HG02970 (cell line): Measurements from ENCODE around the gene ZNF333.
"Not testable (repeated sequence)": the region's sequence is repeated elsewhere in the genome, so short reads cannot be mapped to it uniquely, and the experiment has no call there.

ENCODE experiments used
- ATAC-seq: cut with Tn5 transposase; IDR thresholded peaks from one replicate; pipeline ENCODE4 v1.9.1; 2021; ENCODE audit warnings: mild to moderate bottlenecking, moderate library complexity, moderate number of reproducible peaks; ENCODE audit not compliant: unreplicated experiment, low FRiP score

Gene ZNF333

DNA sequence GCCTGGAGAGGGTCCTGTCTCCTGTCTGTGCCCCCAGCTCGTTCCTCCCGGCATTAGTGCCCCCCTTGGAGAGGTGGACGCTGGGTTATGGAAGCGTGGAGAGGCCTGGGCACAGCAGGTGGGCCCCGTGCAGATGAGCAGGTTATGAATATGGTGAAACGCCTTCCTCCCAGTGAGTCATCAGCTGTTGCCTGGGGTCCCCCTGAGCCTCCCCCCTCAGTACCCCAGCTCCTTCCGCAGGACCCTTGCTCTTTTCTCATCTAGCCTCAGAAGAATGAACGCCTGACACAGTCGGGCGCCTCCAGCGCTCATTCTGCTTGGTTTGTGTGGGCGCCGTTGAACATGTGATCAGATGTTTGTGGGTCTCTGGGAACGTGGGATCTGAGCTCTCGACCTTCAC lies 76.0 kb downstream of the ZNF333 start:
- not testable (repeated sequence) for ATAC-seq

DNA sequence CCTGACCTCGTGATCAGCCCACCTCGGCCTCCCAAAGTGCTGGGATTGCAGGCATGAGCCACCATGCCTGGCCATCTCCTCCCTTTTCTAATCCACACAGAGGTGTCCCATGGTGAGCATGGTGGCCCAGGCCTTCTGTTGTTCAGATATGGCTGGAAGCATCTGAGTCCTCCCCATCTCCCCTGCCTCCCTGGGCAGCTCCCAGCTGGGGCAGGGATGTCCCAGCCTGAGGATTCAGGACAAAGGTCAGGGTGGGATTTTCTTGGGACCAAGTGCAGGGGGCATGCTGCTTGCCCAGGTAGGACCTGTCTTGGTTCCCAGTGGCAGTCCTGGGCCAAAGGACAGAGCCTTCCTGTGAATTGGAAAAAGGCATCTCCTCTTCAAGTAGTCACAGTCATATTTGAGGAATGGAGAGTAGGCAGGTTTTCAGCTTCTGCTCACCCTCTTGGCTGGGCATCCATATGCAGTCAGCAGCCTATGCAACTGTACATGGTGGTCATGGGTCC lies 77.7 kb downstream of the ZNF333 start:
- no peak for ATAC-seq

DNA sequence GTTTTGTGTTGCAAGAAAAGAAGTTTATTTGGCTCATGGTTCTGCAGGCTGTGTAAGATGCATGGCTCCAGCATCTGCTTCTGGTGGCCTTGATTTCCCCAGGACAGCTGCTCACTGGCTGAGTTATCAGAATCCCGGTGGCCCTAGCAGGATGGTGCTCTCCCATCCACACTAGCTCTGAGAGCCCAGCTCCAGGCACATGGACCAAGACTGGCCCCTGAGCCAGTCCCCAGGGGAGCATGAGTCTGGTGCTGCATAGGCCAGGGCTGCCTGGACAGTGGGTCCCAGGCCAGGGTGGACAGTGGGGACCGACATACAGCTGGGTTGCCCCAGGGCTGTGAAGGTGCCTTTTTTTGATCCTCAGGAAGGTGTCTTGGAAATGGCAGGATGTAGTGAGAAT lies 78.2 kb downstream of the ZNF333 start:
- ATAC-seq, result no peak

DNA sequence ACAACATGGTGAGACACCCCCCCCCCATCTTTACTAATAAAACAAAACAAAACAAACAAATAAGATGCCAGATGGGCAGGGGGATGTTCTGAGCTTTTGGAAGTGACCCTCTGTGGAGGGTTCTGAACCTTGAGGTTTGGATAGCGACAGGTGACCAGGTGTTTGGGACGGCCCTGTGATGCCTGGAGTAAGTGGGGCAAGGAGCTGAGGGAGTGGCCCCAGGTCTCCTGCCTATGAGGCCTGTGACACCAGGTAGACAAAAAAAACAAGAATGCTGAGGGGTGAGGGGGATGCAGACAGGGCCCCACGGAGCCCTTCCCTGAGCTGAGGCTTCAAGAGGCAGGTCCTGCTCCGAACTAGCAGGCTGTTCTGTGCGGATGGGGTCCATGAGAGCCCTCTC lies 79.4 kb downstream of the ZNF333 start:
- no peak for ATAC-seq

DNA sequence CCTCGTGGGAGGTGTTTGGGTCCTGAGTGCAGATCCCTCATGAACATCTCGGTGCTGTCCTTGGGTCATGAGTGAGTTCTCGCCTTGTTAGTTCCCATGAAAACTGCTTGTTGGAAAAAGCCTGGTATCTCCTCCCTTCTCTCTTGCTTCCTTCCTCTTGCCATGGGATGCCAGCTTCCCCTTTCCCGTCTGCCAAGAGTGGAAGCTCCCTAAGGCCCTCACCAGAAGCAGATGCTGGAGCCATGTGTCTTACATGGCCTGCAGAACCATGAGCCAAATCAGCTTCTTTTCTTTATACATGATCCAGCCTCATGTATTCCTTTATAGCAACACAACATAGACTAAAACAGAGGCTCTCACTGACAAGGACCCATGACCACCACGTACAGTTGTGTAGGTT lies 80.3 kb downstream of the ZNF333 start:
- ATAC-seq, result no peak

DNA sequence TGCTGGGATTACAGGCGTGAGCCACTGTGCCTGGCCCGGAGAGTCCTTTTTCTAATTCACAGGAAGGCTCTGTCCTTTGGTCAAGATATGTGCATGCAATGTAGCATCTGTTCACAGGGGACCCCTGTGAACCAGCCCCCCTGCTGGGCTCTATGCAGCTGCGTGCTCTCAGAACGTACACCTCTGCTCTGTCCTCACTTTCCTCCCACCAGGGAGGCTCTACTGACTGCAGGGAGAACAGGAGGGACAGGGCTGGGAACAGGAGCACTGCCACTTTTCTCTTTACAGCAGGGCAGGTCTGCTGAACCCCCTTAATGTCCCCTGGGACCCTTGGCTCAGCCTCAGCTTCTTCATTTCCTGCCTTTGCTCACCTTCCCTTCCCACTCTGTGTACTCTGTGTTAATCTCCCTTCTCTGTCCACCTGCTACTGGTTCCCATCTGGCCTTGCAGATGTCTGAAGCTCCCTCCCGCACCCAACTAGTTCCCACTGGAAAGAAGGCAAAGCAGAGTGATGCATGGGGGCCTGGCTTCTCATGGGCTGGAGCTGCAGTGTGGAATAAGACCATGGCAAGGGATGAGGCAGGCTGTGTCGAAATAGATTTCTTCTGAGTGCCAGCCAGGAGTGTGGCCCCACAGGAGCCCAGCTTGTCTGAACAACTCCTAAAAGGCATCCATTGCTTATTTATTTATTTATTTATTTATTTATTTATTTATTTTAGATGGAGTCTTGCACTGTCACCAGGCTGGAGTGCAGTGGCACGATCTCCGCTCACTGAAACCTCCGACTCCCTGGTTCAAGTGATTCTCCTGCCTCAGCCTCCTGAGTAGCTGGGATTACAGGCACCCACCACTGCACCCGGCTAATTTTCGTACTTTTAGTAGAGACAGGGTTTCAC lies 81.3 kb downstream of the ZNF333 start:
- no peak for ATAC-seq

DNA sequence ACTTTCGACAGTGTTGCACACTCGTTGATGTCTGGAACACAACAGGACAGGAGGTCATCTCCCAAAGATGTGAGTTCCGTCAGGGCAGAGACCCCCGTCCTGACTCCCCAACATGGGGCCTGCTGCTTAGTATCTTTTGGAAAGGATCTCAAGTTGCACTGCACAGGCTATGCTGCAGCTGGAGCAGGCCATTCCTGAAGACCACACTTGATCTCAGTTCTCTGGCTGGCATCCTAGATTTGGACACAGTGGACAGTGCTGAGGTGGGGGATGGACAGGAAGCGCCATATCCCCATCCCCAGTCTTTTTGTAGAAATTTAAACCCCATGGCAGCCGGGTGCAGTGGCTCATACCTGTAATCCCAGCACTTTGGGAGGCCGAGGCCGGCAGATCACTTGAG lies 82.6 kb downstream of the ZNF333 start:
- no peak for ATAC-seq

DNA sequence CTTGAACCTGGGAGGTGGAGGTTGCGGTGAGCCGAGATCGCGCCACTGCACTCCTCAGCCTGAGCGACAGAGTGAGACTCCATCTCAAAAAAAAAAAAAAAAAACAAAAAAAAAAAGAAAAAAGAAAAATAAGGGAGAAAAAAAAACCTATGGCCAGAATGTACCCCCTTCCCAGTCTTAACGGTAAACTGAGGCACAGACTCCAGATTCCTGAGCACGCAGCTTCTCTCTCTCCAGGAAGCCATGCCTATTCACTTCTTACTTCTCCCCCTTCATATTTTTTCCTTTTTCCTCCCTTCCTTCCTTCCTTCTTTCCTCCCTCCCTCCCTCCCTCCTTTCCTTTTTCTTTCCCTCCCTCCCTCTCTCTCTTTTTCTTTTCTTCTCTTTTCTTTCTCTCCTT lies 83.1 kb downstream of the ZNF333 start:
- no peak for ATAC-seq

DNA sequence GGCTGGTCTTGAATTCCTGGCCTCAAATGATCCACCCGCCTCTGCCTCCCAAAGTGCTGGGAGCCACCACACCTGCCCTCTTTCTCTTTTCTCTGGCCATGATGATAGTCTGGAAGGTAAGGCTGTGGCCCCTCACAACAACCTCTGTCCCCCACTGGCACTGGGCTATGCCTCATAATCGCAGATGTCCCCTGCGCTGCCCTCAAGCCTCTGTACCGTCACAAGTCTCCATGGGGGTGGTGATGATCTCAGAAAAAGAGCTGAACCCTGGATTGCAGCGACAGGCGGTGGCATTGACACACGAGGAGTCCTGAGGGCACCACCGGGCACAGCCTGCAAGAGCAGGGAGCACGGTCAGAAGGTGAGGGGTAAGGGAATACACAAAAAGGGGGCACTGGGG lies 83.9 kb downstream of the ZNF333 start:
- not testable (repeated sequence) for ATAC-seq

DNA sequence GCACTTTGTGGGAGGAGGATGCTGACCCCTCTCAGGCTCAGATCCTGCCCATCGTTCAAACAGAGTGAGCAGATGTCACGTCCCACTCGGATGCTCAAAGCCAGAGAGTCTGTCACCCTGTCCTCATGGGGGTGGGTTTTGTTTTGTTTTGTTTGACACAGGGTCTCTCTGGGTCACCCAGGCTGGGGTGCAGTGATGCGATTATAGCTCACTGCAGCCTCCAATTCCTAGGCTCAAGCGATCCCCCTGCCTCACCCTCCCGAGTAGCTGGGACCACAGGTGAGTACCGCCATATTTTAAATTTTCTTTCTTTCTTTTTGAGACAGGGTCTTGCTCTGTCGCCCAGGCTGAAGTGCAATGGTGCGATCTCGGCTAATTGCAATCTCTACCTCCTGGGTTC lies 84.5 kb downstream of the ZNF333 start:
- ATAC-seq, result no peak

DNA sequence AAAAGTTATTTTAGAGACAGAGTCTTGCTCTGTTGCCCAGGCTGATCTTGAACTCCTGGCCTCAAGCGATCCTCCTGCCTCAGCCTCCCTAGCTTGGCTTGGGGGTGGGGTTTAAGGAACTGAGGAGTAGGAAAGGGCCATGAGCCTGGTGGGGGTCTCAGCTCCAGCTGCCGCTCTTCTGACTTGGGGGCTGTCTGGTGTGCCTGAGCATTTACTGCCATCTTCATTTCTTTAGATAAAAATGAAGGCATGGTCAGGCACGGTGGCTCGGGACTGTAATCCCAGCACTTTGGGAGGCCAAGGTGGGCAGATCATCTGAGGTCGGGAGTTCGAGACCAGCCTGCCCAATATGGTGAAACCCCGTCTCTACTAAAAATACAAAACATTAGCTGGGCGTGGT lies 85.5 kb downstream of the ZNF333 start:
- ATAC-seq, result not testable (repeated sequence)

DNA sequence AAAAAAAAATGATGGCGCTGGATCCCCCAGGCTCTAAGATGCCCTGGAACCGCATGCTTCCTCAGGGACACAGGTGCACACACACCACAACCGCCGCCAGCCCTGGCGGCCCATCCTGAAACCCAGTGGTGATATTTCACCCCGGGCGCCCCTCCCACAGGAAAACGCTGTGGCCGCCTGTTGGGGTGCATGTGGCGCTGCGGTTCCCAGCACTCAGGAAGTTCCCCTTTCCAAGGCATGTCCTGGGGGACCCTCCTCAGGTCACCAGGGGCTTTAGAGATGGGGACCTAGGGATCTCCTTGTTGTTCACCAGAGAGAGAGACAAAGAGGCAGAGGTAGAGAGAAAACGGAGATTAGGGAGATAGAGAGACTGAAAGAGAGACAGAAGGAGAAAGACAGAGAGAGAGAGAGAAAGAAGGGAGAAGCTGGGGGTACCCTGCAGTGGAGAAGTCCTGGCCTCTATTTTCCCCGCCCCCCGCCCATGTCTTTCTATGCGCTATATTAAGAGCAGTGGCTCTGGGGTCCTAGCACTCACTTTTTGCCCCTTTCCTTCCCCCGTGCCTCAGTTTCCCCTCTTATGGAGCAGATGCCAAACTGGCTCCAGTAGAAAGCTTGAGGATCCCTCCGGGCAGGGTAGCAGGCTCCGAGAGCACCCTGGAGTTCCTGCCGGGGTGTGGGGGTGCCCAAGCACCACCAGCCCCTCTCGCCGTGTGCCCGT lies 86.2 kb downstream of the ZNF333 start:
- no peak for ATAC-seq

DNA sequence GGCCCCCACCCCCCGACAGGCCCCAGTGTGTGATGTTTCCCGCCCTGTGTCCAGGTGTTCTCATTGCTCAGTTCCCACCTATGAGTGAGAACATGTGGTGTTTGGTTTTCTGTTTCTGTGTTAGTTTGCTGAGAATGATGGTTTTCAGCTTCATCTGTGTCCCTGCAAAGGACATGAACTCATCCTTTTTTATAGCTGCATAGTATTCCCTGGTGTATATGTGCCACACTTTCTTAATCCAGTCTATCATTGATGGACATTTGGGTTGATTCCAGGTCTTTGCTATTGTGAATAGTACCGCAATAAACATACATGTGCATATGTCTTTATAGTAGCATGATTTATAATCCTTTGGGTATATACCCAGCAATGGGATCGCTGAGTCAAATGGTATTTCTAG lies 87.8 kb downstream of the ZNF333 start:
- not testable (repeated sequence) for ATAC-seq

DNA sequence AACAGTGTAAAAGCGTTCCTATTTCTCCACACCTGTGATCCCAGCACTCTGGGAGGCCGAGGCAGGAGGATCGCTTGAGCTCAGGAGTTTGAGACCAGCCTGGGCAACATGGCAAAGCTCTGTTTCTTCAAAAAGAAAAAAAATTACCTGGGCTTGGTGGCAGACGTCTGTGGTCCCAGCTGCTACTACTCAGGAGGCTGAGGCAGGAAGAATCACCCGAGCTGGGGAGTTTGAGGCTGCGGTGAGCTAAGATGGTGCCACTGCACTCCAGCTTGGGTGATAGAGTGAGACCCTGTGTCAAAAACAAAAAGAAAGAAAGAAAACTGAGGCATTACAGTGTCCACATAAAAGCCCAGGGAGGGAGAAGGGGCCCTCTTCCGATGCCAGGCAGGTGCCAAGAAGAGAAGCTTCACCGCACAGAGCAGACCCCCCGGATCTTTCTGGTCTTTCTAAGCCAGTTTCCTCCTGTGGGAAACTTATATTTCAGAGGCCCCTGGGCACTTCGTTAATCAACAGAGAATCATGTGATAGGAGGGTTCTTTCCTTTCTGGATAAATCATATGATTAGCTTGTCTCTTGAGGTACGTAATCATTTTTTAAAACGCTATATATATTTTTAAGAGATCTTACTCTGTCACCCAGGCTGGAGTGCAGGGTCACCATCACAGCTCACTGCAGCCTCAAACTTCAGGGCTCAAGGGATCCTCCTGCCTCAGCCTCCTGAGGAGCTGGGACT lies 88.4 kb downstream of the ZNF333 start, which contains the start of gene ADGRE2:
TSS of gene ADGRE2 (minus strand) at position 451 of the 736 bp plus-strand sequence. CDS start 1,804 bp downstream, outside the sequence.
- not testable (repeated sequence) for ATAC-seq

DNA sequence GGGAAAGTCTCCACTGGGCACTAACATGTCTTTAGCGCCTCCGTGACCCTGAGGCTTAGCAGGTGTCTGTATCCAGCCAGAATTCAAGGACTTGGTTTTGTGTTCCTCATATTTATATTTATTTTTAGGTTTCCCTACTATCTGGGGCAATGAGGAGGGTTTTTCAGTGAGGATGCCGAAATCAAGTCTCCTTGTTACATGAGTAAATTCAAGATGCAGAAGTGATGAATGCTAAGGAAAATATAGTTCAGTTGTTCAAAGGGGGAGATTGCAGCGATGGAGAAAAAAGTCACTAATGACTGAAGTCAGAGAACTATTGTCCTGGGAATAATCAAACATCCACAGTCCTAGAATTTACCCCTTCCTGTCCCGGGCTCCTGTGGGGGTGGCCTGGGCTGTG lies 89.3 kb downstream of the ZNF333 start:
- no peak for ATAC-seq

DNA sequence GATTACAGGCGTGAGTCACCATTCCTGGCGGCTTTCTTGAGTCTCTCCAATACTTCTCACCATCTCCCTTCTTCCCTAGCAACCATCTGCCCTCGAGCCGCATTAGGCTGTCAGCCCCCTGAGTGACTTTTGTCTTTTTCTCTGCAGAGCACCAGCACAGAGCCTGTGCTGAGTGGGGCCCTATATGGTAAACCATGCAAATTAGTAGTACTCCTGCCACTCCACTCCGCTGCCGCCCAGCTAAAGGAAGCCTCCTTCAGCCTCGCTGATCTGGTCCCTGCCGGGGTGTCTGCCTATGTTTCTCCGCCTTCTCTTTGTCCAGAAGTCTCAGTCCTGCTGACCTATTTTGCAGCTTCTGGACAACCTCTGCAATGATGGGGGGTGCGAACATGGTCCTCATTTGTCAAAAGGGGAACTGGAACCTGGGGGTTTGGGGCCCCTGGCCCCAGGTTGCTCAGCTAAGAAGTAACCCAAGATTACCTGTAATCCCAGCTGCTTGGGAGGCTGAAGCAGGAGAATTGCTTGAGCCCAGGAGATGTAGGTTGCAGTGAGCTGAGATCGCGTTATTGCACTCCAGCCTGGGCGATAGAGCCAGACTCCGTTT lies 90.9 kb downstream of the ZNF333 start:
- not testable (repeated sequence) for ATAC-seq

DNA sequence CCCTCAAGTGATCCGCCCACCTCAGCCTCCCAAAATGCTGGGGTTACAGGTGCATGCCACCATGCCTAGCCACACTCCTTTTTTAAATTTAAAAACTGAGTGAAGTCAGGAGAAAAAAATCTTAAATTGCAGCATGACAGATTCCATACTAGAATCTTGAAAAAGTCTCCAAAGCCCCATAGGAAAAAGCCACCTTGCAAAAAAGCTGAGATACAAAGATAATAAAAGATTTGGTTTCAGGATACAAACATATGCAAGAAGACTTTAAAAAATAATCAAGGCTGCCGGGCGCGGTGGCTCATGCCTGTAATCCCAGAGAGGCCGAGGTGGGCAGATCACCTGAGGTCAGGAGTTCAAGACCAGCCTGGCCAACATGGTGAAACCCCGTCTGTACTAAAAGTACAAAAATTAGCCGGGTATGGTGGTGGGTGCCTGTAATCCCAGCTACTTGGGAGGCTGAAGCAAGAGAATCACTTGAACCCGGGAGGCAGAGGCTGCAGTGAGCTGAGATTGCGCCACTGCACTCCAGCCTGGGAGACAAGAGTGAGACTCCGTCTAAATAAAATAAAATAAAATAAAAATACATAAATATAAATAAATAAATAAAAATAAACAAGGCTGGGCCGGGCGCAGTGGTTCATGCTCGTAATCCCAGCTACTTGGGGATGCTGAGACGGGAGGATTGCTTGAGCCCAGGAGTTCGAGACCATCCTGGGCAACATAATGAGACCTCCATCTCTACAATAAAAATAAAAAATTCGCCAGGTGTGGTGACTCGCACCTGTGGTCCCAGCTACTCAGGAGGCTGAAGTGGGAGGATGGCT lies 92.1 kb downstream of the ZNF333 start:
- ATAC-seq, result not testable (repeated sequence)

DNA sequence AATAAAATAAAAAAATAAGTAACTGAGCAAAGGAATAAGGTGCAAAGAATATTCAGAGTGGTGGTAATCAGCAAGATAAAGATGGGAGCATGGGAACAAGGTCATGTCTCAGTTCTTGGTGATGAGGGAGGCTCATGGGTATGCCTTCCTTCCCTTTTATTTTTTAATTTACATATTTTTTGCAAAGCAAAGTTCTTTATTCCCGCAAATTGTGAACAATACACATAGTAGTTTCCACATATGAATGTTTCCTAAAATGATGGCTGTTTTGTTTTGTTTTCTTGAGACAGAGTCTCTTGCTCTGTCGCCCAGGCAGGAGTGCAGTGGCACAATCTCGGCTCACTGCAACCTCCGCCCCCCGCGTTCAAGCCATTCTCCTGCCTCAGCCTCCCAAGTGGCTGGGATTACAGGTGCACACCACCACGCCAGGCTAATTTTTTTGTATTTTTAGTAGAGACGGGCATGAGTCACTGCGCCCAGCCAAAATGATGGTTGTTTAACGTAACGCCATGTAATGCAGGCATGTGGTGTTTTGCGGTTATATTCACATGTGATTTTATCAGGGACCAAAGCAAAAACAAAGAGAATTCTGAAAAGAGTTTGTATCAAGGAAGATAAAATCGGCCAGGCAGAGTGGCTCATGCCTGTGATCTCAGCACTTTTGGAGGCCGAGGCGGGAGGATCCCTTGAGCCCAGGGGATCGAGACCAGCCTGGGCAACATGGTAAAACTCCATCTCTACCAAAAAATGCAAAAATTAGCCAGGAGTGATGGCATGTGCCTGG lies 93.0 kb downstream of the ZNF333 start:
- ATAC-seq, result no peak
